ENCODE data around the gene SPTBN5. TPM values are rescaled to one million over a fixed set of nuclear protein-coding genes. Genes with fewer than 3 reads are reported as not detected.

SPTBN5 gene
- total and polyA plus RNA-seq, 12 donors = under 0.01 to 6.8 (median 0.55) TPM

DNA sequence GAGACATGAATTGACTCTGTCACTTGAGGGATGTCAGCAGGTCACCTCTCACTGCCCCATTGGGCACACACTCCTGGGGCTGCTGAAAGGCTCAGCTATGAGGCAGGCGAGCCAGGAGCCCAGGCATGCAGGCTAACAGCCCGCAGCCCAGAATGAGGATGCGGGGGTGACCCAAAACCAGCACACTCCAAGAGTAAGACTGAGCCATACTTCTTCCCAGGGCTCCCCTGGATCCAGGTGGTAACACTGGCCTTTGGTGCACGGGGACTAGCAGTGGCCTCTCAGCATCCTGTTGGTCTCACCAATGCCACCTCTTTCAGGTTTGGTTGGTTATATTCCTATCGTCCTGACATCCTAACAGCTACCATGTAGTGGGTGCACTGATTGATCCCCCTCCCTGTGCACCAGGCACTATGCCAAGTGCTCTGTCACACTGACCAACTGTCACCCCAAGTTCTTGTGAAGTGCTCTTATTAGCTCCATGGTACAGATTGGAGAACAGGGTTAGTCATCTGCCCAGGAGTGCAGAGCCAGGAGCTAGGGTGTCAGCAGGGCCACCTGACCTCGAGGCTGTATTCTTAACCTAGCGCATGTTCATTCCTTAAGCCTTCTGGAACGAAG lies 24.8 kb upstream of the SPTBN5 start:
- H3K9me3 ChIP-seq (replicated peaks in 1 of 3) = no peaks in the 10 kb centered on the region
- DNase-seq = no peak
- no peaks in the 10 kb centered on the region for H3K27me3 ChIP-seq
- H3K4me3 ChIP-seq = no peak overlapping the region
- intact Hi-C loops (cut with DNase I) = no loop called here
- no peak overlapping the region for H3K27ac ChIP-seq
- peaks cover 19 to 49% of the 10 kb centered on the region in 2 donors for H3K4me1 ChIP-seq (replicated peaks in 1 of 2)
- WGBS, 4 donors = 91 to 96% (median 92%) methylated on average over 5 to 8 of the region's 8 CpGs
- H3K36me3 ChIP-seq (replicated peaks in 1 of 2) = peaks cover 0 to 11% of the 10 kb centered on the region in 2 donors
- TF ChIP-seq, protein P1, sequence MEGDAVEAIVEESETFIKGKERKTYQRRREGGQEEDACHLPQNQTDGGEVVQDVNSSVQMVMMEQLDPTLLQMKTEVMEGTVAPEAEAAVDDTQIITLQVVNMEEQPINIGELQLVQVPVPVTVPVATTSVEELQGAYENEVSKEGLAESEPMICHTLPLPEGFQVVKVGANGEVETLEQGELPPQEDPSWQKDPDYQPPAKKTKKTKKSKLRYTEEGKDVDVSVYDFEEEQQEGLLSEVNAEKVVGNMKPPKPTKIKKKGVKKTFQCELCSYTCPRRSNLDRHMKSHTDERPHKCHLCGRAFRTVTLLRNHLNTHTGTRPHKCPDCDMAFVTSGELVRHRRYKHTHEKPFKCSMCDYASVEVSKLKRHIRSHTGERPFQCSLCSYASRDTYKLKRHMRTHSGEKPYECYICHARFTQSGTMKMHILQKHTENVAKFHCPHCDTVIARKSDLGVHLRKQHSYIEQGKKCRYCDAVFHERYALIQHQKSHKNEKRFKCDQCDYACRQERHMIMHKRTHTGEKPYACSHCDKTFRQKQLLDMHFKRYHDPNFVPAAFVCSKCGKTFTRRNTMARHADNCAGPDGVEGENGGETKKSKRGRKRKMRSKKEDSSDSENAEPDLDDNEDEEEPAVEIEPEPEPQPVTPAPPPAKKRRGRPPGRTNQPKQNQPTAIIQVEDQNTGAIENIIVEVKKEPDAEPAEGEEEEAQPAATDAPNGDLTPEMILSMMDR (IDR thresholded peaks at IDR 0.05) = no peak
- TF ChIP-seq POLR2A (IDR thresholded peaks at IDR 0.05) = no peak

- Histone ChIP-seq H3K4me3 (no peak overlapping the region), H3K4me1 (replicated peaks in 1 of 2) (peaks cover 19 to 44% of the 10 kb centered on the region in 2 donors), H3K36me3 (replicated peaks in 1 of 2) (peaks cover 0 to 11% of the 10 kb centered on the region in 2 donors), H3K27ac (peak overlapping the region in 2 of 5 donors; percentile 14 to 60), H3K9me3 (replicated peaks in 1 of 3) (no peaks in the 10 kb centered on the region), H3K27me3 (no peaks in the 10 kb centered on the region)
- intact Hi-C loops (cut with DNase I) = no loop called here
- TF ChIP-seq POLR2A (IDR thresholded peaks at IDR 0.05) = no peak
- TF ChIP-seq, protein P1 (IDR thresholded peaks at IDR 0.05) = no peak
- 60 to 72% (median 64%) methylated on average over 10 of the region's 10 CpGs for WGBS, 4 donors
- DNase-seq = peak in 6 of 7 donors; percentile 53 to 71 (median 68)
Measured at GRCh38 chr15:41917767-41918430, 24.0 kb upstream of the SPTBN5 start.

DNA sequence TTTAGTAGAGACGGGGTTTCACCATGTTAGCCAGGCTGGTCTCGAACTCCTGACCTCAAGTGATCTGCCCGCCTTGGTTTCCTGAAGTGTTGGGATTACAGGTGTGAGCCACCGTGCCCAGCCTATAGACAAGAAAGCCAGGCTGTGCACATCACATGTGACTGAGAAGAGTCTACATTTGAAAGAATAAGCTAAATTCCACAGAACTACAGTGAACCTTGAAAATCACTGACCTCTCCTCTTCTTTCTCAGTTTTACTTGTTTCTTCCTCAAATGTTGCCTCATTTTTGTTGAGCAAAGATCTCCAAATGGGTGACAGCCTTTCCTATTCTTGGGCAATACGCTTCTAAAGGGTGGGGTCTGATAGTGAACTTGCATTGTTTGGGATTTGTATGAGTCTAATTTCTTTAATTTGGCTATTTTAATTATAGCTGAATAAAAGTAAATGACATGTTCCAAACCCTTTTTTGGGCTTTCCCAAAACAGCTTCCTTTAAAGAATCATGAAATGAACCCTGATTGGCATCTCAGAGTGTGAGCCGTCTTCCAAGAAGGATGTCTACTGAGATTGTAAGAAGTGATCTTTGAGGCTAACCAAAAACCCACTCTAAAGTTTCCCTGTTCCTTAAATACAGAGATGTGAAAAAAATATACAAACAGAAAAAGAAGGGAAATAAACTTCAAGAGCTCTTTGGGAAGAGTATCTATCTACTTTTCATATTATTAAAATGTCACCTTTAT lies 21.6 kb upstream of the SPTBN5 start:
- intact Hi-C loops (cut with DNase I) = no loop called here

More for the DNA sequence above, 21.6 kb upstream of the SPTBN5 start:
- WGBS, 4 donors = 81 to 89% (median 84%) methylated on average over 6 of the region's 6 CpGs
- H3K9me3 ChIP-seq (replicated peaks in 1 of 3) = no peaks in the 10 kb centered on the region
- no peak for TF ChIP-seq POLR2A (IDR thresholded peaks at IDR 0.05)
- TF ChIP-seq, protein P1 (IDR thresholded peaks at IDR 0.05) = no peak
- no peak for DNase-seq
- peak overlapping the region in 2 of 5 donors; percentile 29 to 63 for H3K27ac ChIP-seq
- H3K4me3 ChIP-seq = no peak overlapping the region
- no peaks in the 10 kb centered on the region for H3K27me3 ChIP-seq
- H3K36me3 ChIP-seq (replicated peaks in 1 of 2) = peaks cover 0 to 11% of the 10 kb centered on the region in 2 donors
- peaks cover 9 to 45% of the 10 kb centered on the region in 2 donors for H3K4me1 ChIP-seq (replicated peaks in 1 of 2)
